Osteoblast (primary cell): ENCODE data around the gene MYL6. TPM values are rescaled to one million over a fixed set of nuclear protein-coding genes. Genes with fewer than 3 reads are reported as not detected.

Experiments used
- DNase-seq: peaks from one replicate; pipeline ENCODE4 v3.0.0; 2011; ENCODE audit warnings: low spot score, mixed read lengths; ENCODE audit not compliant: insufficient read length; ENCODE audit errors: missing footprints
- H2AFZ ChIP-seq: 2 replicates; pipeline ENCODE4 v1.6.0; 2011; ENCODE audit warnings: mild to moderate bottlenecking, low read length
- H3K27ac ChIP-seq: 2 replicates; pipeline ENCODE4 v1.5.1; 2011; ENCODE audit warnings: mild to moderate bottlenecking, low read depth, low read length, moderate library complexity
- H3K27me3 ChIP-seq: 2 replicates; pipeline ENCODE4 v1.6.0; 2012; ENCODE audit warnings: mild to moderate bottlenecking, control low read depth, inconsistent platforms, low read length, moderate library complexity; ENCODE audit not compliant: insufficient read depth
- H3K36me3 ChIP-seq: 2 replicates; pipeline ENCODE4 v1.5.1; 2011; ENCODE audit warnings: mild to moderate bottlenecking, low read length, control low read depth, moderate library complexity; ENCODE audit not compliant: insufficient read depth
- H3K4me1 ChIP-seq: 2 replicates; pipeline ENCODE4 v1.5.1; 2011; ENCODE audit warnings: mild to moderate bottlenecking, low read length, control low read depth, moderate library complexity; ENCODE audit not compliant: insufficient read depth
- H3K4me2 ChIP-seq: 2 replicates; pipeline ENCODE4 v1.6.0; 2011; ENCODE audit warnings: mild to moderate bottlenecking, low read length; ENCODE audit not compliant: insufficient read depth
- H3K4me3 ChIP-seq: fragments of 200-600 bp; sonication (generic); 3 replicates; pipeline ENCODE4 v1.5.1; 2012; ENCODE audit warnings: mild to moderate bottlenecking, low read length, inconsistent platforms; ENCODE audit not compliant: insufficient read depth
- H3K79me2 ChIP-seq: 2 replicates; pipeline ENCODE4 v1.6.0; 2012; ENCODE audit warnings: mild to moderate bottlenecking, low read length, control low read depth, inconsistent platforms; ENCODE audit not compliant: insufficient read depth
- H3K9me3 ChIP-seq: 2 replicates; pipeline ENCODE4 v1.5.1; 2011; ENCODE audit warnings: low read depth, low read length, control low read depth
- H4K20me1 ChIP-seq: 2 replicates; pipeline ENCODE4 v1.6.0; 2012; ENCODE audit warnings: mild to moderate bottlenecking, low read length, control low read depth; ENCODE audit not compliant: insufficient read depth
- total RNA-seq: library from RNA; depleted of rRNA; stranded (reverse); fragments of >200 nt; gene quantifications from 2 replicates; pipeline ENCODE4 v1.2.3, GENCODE V29; 2012
- TF ChIP-seq, protein P1 (sequence below): IDR thresholded peaks from 2 replicates; pipeline ENCODE4 v1.5.1; 2011; ENCODE audit warnings: mild to moderate bottlenecking, low read depth, low read length, moderate library complexity; ENCODE audit errors: extremely low read depth

Gene MYL6
- total RNA-seq, 1 donor: 873 TPM

DNA sequence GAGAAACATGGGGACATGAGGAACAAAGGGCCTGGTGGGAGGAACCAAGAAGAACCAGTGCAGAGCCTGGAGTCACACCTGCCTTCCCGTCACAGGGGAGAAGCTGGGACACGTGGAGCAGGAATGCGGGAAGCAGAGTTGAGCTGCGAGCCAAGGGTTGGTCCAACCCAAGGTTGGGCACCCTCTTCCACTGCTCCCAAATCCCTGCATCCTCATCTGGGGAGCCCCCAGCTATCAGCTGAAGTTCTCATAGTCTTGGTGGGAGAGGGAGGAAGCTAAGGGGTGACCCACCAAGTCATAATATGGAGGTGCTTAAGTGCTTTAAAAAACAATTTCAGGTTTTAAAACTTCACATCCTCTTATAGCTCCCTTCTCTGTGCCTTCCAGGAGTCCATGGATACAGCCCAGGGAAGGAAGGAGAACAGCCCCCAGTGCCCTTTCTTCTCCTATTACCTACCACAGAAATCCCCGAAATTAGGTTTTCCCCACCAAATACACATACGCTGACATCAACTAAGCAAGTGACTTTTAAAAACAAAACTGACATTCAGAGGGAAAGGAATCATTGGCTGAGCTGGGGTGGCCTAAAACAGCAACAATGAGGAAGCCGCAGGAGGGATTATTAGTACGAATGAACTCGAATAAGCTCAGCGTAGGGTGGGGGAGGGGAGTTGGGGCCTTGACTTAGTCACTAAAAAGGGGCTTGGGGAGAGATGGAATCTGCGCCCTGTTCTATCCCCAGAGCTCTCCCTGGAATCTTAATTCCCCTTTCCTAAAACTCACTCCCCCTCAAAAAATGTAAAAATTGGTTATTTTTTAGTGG is 4.5 kb downstream of the MYL6 start:
- Histone ChIP-seq H3K9me3 (no peaks in the 10 kb centered on the region), H3K79me2 (peaks cover 40% of the 10 kb centered on the region), H4K20me1 (peaks cover 44% of the 10 kb centered on the region), H3K4me3 (no peak overlapping the region), H3K4me1 (peaks cover 19% of the 10 kb centered on the region), H2AFZ (no peak overlapping the region), H3K4me2 (no peak overlapping the region), H3K27ac (no peak overlapping the region), H3K27me3 (no peaks in the 10 kb centered on the region), H3K36me3 (peaks cover 75% of the 10 kb centered on the region)
- no peak for DNase-seq
- TF ChIP-seq, protein P1, sequence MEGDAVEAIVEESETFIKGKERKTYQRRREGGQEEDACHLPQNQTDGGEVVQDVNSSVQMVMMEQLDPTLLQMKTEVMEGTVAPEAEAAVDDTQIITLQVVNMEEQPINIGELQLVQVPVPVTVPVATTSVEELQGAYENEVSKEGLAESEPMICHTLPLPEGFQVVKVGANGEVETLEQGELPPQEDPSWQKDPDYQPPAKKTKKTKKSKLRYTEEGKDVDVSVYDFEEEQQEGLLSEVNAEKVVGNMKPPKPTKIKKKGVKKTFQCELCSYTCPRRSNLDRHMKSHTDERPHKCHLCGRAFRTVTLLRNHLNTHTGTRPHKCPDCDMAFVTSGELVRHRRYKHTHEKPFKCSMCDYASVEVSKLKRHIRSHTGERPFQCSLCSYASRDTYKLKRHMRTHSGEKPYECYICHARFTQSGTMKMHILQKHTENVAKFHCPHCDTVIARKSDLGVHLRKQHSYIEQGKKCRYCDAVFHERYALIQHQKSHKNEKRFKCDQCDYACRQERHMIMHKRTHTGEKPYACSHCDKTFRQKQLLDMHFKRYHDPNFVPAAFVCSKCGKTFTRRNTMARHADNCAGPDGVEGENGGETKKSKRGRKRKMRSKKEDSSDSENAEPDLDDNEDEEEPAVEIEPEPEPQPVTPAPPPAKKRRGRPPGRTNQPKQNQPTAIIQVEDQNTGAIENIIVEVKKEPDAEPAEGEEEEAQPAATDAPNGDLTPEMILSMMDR: no peak

DNA sequence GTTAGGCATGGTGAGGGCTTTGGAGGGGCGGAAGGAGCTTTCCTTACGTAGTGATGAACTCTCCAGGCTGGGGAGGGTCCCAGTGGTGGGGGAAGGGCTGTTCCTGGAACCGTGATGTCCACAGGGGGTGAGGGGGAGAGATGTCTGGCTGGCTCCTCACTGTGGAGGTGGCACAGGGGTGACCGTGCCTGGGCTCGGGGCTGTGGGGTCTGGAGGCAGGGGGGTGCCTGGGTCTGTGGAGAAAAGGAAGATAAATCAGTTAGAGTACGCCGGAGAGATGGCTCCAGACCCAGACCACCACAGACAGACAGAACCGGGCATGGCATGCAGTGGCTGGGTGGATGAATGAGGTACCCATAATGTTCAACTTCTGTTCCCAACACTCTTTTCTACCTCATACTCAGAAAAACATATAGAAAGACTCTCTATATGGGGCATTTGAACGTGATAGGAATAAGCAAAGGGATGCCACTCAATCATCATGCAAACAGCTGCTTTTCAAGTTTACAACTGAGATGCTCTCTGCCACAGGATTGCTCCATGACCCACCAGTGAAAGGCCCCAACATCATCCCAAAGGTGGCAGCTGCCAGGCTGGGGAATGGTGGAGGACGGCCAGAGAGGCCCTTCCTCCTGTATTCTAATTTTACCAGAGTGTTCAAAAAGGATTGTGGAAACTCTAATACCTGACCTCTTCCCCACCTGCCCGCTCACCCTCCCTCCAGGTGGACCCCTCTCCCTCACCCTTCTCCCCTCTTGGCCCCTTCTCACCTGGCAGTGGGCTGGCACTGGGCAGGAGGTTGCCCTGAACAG is 5.6 kb downstream of the MYL6 start:
- Histone ChIP-seq H3K9me3 (no peaks in the 10 kb centered on the region), H4K20me1 (peaks cover 44% of the 10 kb centered on the region), H2AFZ (no peak overlapping the region), H3K79me2 (peaks cover 33% of the 10 kb centered on the region), H3K27ac (no peak overlapping the region), H3K27me3 (no peaks in the 10 kb centered on the region), H3K4me1 (peaks cover 19% of the 10 kb centered on the region), H3K4me2 (no peak overlapping the region), H3K4me3 (no peak overlapping the region), H3K36me3 (peaks cover 81% of the 10 kb centered on the region)
- DNase-seq: no peak
- TF ChIP-seq, protein P1: no peak

DNA sequence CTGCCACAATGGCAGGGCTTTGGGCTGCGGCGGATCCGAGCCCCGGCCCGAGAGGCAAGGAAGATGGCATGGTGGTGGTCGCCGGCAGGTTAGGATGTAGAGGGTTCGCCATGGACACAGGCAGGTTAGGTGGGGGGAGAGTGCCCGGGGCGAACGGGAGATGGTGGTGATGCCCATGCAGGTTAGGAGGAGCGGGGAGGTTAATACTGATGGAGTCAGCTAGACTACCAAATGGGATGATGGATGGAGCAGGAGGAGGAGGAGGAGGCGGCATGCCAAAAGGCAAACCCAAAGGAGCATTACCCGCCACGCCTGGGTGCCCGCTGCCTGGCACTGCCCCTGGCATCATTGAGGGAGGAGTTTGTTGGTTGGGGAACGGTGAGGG is 6.2 kb downstream of the MYL6 start:
- Histone ChIP-seq H3K27ac (no peak overlapping the region), H4K20me1 (peaks cover 38% of the 10 kb centered on the region), H3K4me3 (no peak overlapping the region), H3K79me2 (peaks cover 27% of the 10 kb centered on the region), H3K36me3 (peaks cover 78% of the 10 kb centered on the region), H3K4me1 (peaks cover 19% of the 10 kb centered on the region), H3K4me2 (no peak overlapping the region), H3K27me3 (no peaks in the 10 kb centered on the region), H2AFZ (no peak overlapping the region), H3K9me3 (no peaks in the 10 kb centered on the region)
- TF ChIP-seq, protein P1: no peak
- no peak for DNase-seq

DNA sequence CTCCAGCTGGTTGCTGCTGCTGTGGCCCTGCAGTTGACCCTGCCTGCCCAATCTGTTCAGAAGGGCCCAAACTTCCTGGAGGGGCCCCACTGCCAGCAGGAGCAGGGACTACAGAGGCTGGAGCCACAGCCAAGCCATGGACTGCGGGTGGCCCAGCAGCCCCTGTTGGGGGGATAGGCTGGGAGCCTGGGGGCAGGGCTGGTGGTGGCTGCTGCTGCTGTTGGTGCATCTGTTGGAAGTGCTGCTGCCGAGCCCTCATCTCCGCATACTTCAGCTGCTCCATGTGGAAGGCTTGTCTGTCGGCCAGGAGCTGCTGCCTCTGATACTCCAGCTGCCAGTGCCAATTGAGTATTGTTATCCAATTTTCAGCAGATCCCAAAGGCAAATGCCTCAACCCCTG is 7.2 kb downstream of the MYL6 start:
- H3K27me3 ChIP-seq: no peaks in the 10 kb centered on the region
- no peak for DNase-seq
- no peak overlapping the region for H3K4me2 ChIP-seq
- TF ChIP-seq, protein P1: no peak
- no peaks in the 10 kb centered on the region for H3K9me3 ChIP-seq
- H3K36me3 ChIP-seq: peaks cover 78% of the 10 kb centered on the region
- peaks cover 27% of the 10 kb centered on the region for H4K20me1 ChIP-seq
- H3K79me2 ChIP-seq: peaks cover 17% of the 10 kb centered on the region
- H2AFZ ChIP-seq: no peak overlapping the region
- H3K4me3 ChIP-seq: no peak overlapping the region
- H3K27ac ChIP-seq: no peak overlapping the region
- H3K4me1 ChIP-seq: peaks cover 9% of the 10 kb centered on the region
